ENCODE results near the gene PAPPA. TPM values are rescaled to one million over a fixed set of nuclear protein-coding genes. Genes with fewer than 3 reads are reported as not detected.

Gene PAPPA
- 143 to 222 TPM (median 219 TPM) in 3 replicates for total RNA-seq
- long read RNA-seq, full-length matches to known transcripts, result 22 of 93 reads
- long read RNA-seq, partial matches to known transcripts, result 47 of 93 reads
- long read RNA-seq, other reads (novel, unspliced or antisense), result 24 of 93 reads

- H3K4me3 Mint-ChIP-seq (ENCODE audit: unreplicated experiment), result peak within 1 kb of the TSS; percentile 89
- no peaks in the 10 kb centered on the region for H3K9me3 Mint-ChIP-seq (ENCODE audit: low read depth)
- H3K27me3 Mint-ChIP-seq (ENCODE audit: low read depth), result no peaks in the 10 kb centered on the region
- no peak for TF ChIP-seq CTCF (IDR thresholded peaks at IDR 0.05)
- peaks cover 67% of the 10 kb centered on the region for H3K4me1 Mint-ChIP-seq (ENCODE audit: low read depth)
- H3K27ac Mint-ChIP-seq (ENCODE audit: unreplicated experiment), result peak within 1 kb of the TSS; percentile 98
- DNase-seq (ENCODE audit: low spot score), result no peak
- H3K36me3 Mint-ChIP-seq (ENCODE audit: low read depth), result peaks cover 7% of the 10 kb centered on the region
Measured at GRCh38 chr9:116153765-116154333, at the start of gene PAPPA. Gene PAPPA, plus strand, starts transcription at chr9:116153791. Its CDS starts 382 bp downstream, at chr9:116154173.

GRCh38 chr9:116103976-116104820, 49.4 kb upstream of the PAPPA start:
- no peak for DNase-seq (ENCODE audit: low spot score)
- no peak for TF ChIP-seq CTCF (IDR thresholded peaks at IDR 0.05)
- Mint-ChIP-seq H3K27me3 (ENCODE audit: low read depth) (no peaks in the 10 kb centered on the region), H3K4me1 (ENCODE audit: low read depth) (peaks cover 11% of the 10 kb centered on the region), H3K36me3 (ENCODE audit: low read depth) (peaks cover 2% of the 10 kb centered on the region), H3K4me3 (ENCODE audit: unreplicated experiment) (no peak overlapping the region), H3K27ac (ENCODE audit: unreplicated experiment) (peak overlapping the region; percentile 37), H3K9me3 (ENCODE audit: low read depth) (peaks cover 6% of the 10 kb centered on the region)

GRCh38 chr9:116112236-116112635, 41.4 kb upstream of the PAPPA start:
- TF ChIP-seq CTCF (IDR thresholded peaks at IDR 0.05), result peak; percentile 66
- DNase-seq (ENCODE audit: low spot score), result no peak

GRCh38 chr9:116115761-116116353, 37.7 kb upstream of the PAPPA start:
- Mint-ChIP-seq H3K36me3 (ENCODE audit: low read depth) (peaks cover under 1% of the 10 kb centered on the region), H3K4me1 (ENCODE audit: low read depth) (peaks cover 6% of the 10 kb centered on the region), H3K9me3 (ENCODE audit: low read depth) (peaks cover 10% of the 10 kb centered on the region), H3K4me3 (ENCODE audit: unreplicated experiment) (no peak overlapping the region), H3K27ac (ENCODE audit: unreplicated experiment) (peak overlapping the region; percentile 75), H3K27me3 (ENCODE audit: low read depth) (no peaks in the 10 kb centered on the region)
- TF ChIP-seq CTCF (IDR thresholded peaks at IDR 0.05), result no peak
- no peak for DNase-seq (ENCODE audit: low spot score)

More at GRCh38 chr9:116112236-116112635, 41.4 kb upstream of the PAPPA start:
- H3K4me3 Mint-ChIP-seq (ENCODE audit: unreplicated experiment), result no peak overlapping the region
- peaks cover 3% of the 10 kb centered on the region for H3K9me3 Mint-ChIP-seq (ENCODE audit: low read depth)
- H3K27ac Mint-ChIP-seq (ENCODE audit: unreplicated experiment), result no peak overlapping the region
- no peaks in the 10 kb centered on the region for H3K27me3 Mint-ChIP-seq (ENCODE audit: low read depth)
- peaks cover 6% of the 10 kb centered on the region for H3K4me1 Mint-ChIP-seq (ENCODE audit: low read depth)
- no peaks in the 10 kb centered on the region for H3K36me3 Mint-ChIP-seq (ENCODE audit: low read depth)

GRCh38 chr9:116116393-116116792, 37.2 kb upstream of the PAPPA start:
- H3K27ac Mint-ChIP-seq (ENCODE audit: unreplicated experiment), result no peak overlapping the region
- H3K9me3 Mint-ChIP-seq (ENCODE audit: low read depth), result peaks cover 15% of the 10 kb centered on the region
- DNase-seq (ENCODE audit: low spot score), result no peak
- H3K27me3 Mint-ChIP-seq (ENCODE audit: low read depth), result no peaks in the 10 kb centered on the region
- no peak overlapping the region for H3K4me3 Mint-ChIP-seq (ENCODE audit: unreplicated experiment)
- TF ChIP-seq CTCF (IDR thresholded peaks at IDR 0.05), result no peak
- peaks cover 6% of the 10 kb centered on the region for H3K4me1 Mint-ChIP-seq (ENCODE audit: low read depth)
- H3K36me3 Mint-ChIP-seq (ENCODE audit: low read depth), result peaks cover 6% of the 10 kb centered on the region
